Endothelial cell of umbilical vein (primary cell): ENCODE data around the gene ST8SIA1. TPM values are rescaled to one million over a fixed set of nuclear protein-coding genes. Genes with fewer than 3 reads are reported as not detected.

Experiments used
- BruUV-seq: library from RNA; stranded (reverse); fragments of 400-500 nt; replicated peaks from 2 replicates; lab custom pipeline; 2021; lab: Mats Ljungman, UMichigan
- CTCF ChIA-PET: fragments of 300-600, 350-600 bp; sonication (Branson Sonifier 250); formaldehyde crosslinking; loops from one replicate; lab custom pipeline; 2021; ENCODE audit warnings: antibody characterized with exemption, inconsistent platforms; lab: Charles Lee
- POLR2A ChIA-PET: fragments of 300-600, 350-600 bp; sonication (Branson Sonifier 250); formaldehyde crosslinking; loops from one replicate; lab custom pipeline; 2021; ENCODE audit warnings: antibody characterized with exemption, inconsistent platforms; lab: Charles Lee
- DNase-seq: peaks from one replicate; pipeline ENCODE4 v3.0.0-alpha.2; 2011; ENCODE audit warnings: low read depth, low spot score
- FAIRE-seq: peaks from 2 replicates; lab custom pipeline; 2011; peaks lifted over from hg19 to GRCh38; lab: Jason Lieb, UNC
- H2AFZ ChIP-seq: 2 replicates; pipeline ENCODE4 v1.6.0; 2012; ENCODE audit warnings: low read depth, low read length, control low read depth, inconsistent platforms
- H3K27ac ChIP-seq: 2 replicates; pipeline ENCODE4 v1.5.1; 2011; ENCODE audit warnings: low read depth, mild to moderate bottlenecking, control low read depth, low read length, moderate library complexity; ENCODE audit not compliant: insufficient read depth
- H3K27me3 ChIP-seq, 2 experiments: 2 replicates each; pipeline versions ENCODE4 v1.6.0 to v1.6.1; 2011; ENCODE audit warnings: low read length in 2 of 2, mixed read lengths in 1 of 2; ENCODE audit not compliant: control insufficient read depth in 2 of 2, insufficient read depth in 2 of 2
- H3K36me3 ChIP-seq, 2 experiments: 2 replicates in 1 of 2; 3 replicates in 1 of 2; pipeline ENCODE4 v1.5.1; 2011; ENCODE audit warnings: low read length in 2 of 2, mild to moderate bottlenecking in 1 of 2, moderate library complexity in 1 of 2; ENCODE audit not compliant: control insufficient read depth in 2 of 2, insufficient read depth in 2 of 2; ENCODE audit errors: extremely low read depth in 1 of 2
- H3K4me1 ChIP-seq: 3 replicates; pipeline ENCODE4 v1.5.1; 2011; ENCODE audit warnings: mild to moderate bottlenecking, low read length; ENCODE audit not compliant: control insufficient read depth, insufficient read depth; ENCODE audit errors: extremely low read depth
- H3K4me2 ChIP-seq: 2 replicates; pipeline ENCODE4 v1.6.1; 2011; ENCODE audit warnings: low read length, control low read depth, mixed read lengths; ENCODE audit not compliant: insufficient read depth
- H3K4me3 ChIP-seq, 3 experiments: fragments of 200-600 bp in 1 of 3; sonication (generic), shearing (Covaris generic) in 1 of 3; replicated peaks in 1 of 3; 2 replicates each; pipeline ENCODE4 v1.5.1; 2011 to 2016; ENCODE audit warnings: control low read depth in 3 of 3, low read length in 3 of 3, mild to moderate bottlenecking in 2 of 3, inconsistent platforms in 1 of 3, low read depth in 1 of 3, moderate library complexity in 1 of 3; ENCODE audit not compliant: insufficient read depth in 1 of 3
- H3K79me2 ChIP-seq: 2 replicates; pipeline ENCODE4 v1.6.0; 2012; ENCODE audit warnings: low read length, inconsistent platforms; ENCODE audit not compliant: control insufficient read depth, insufficient read depth
- H3K9ac ChIP-seq: replicated peaks from 2 replicates; pipeline ENCODE3; 2011; ENCODE audit warnings: low read length, control low read depth; ENCODE audit not compliant: insufficient read depth; ENCODE audit errors: extremely low read depth
- H3K9me1 ChIP-seq: replicated peaks from 3 replicates; pipeline ENCODE4 v1.6.0; 2011; ENCODE audit warnings: mild to moderate bottlenecking, low read length; ENCODE audit not compliant: control insufficient read depth, insufficient read depth; ENCODE audit errors: extremely low read depth
- H3K9me3 ChIP-seq: replicated peaks from 2 replicates; pipeline ENCODE4 v1.5.1; 2012; ENCODE audit warnings: low read length, inconsistent platforms; ENCODE audit not compliant: control insufficient read depth, insufficient read depth
- H4K20me1 ChIP-seq: replicated peaks from 2 replicates; pipeline ENCODE3; 2011; ENCODE audit warnings: mild to moderate bottlenecking, low read length; ENCODE audit not compliant: control insufficient read depth, insufficient read depth; ENCODE audit errors: extremely low read depth
- CTCF ChIP-seq, 2 donors: IDR thresholded peaks; 1 replicate in 1 of 2; 2 replicates in 1 of 2; pipeline ENCODE4 v1.5.1; 2011; ENCODE audit warnings: low read length in 2 of 2, mild to moderate bottlenecking in 2 of 2, moderate library complexity in 2 of 2, control low read depth in 1 of 2, inconsistent platforms in 1 of 2, low read depth in 1 of 2; ENCODE audit not compliant: insufficient read depth in 1 of 2; ENCODE audit errors: extremely low read depth in 1 of 2
- EZH2 ChIP-seq: IDR thresholded peaks from 2 replicates; pipeline ENCODE4 v1.6.1; 2012; ENCODE audit warnings: borderline replicate concordance, low read depth, mild to moderate bottlenecking, moderate library complexity, low read length, inconsistent platforms; ENCODE audit not compliant: severe bottlenecking
- FOS ChIP-seq: IDR thresholded peaks from 2 replicates; pipeline ENCODE4 v1.6.1; 2011; ENCODE audit warnings: mild to moderate bottlenecking, low read length, moderate library complexity, borderline replicate concordance; ENCODE audit not compliant: insufficient read depth
- GATA2 ChIP-seq: IDR thresholded peaks from 2 replicates; pipeline ENCODE4 v1.7.0; 2011; ENCODE audit warnings: low read depth, mild to moderate bottlenecking, moderate library complexity, mixed read lengths, low read length; ENCODE audit not compliant: insufficient read length, insufficient read depth
- JUN ChIP-seq: IDR thresholded peaks from 2 replicates; pipeline ENCODE4 v1.6.1; 2011; ENCODE audit warnings: borderline replicate concordance, low read depth; ENCODE audit not compliant: insufficient read length, insufficient read depth
- MAX ChIP-seq: IDR thresholded peaks from 2 replicates; pipeline ENCODE4 v1.6.1; 2011; ENCODE audit not compliant: insufficient read depth, insufficient read length
- MYC ChIP-seq: IDR thresholded peaks from one replicate; pipeline ENCODE4 v1.6.1; 2011; ENCODE audit warnings: mild to moderate bottlenecking, low read depth, low read length
- POLR2A ChIP-seq: IDR thresholded peaks from 2 replicates; pipeline ENCODE4 v1.6.1; 2012; ENCODE audit warnings: low read depth, mild to moderate bottlenecking, control low read depth, low read length
- POLR2AphosphoS5 ChIP-seq: IDR thresholded peaks from 2 replicates; pipeline ENCODE4 v1.6.1; 2012; ENCODE audit warnings: low read depth, mild to moderate bottlenecking, control low read depth, low read length, moderate library complexity; ENCODE audit not compliant: insufficient read depth
- dilution Hi-C: fragments of 300-500 bp; cut with MboI; formaldehyde crosslinking; loops from one replicate; pipeline ENCODE4 v1.15.0; 2019; ENCODE audit warnings: low sequenced_read_pairs; ENCODE audit not compliant: extremely low pct_ligation_motif_present
- intact Hi-C: fragments of 100-400 bp; cut with micrococcal nuclease; formaldehyde crosslinking; loops from one replicate; pipeline ENCODE4 v1.10.0; 2022
- polyA plus RNA-seq, 4 experiments: library from polyadenylated mRNA; depleted of rRNA in 3 of 4; stranded (reverse) in 3 of 4; unstranded in 1 of 4; fragments of >200 nt; gene quantifications; 2 replicates each; pipeline versions ENCODE4 v1.2.1 to v1.2.3, GENCODE V29; 2011 to 2012; ENCODE audit warnings: missing spikeins in 1 of 4
- total RNA-seq: library from RNA; stranded (reverse); gene quantifications from 2 replicates; pipeline ENCODE4 v1.2.3, GENCODE V29; 2021

ST8SIA1 gene
- total and polyA plus RNA-seq, 2 donors (not counting 3 experiments of a cell fraction or from before 2014, with no cell fraction given): not detected

DNA sequence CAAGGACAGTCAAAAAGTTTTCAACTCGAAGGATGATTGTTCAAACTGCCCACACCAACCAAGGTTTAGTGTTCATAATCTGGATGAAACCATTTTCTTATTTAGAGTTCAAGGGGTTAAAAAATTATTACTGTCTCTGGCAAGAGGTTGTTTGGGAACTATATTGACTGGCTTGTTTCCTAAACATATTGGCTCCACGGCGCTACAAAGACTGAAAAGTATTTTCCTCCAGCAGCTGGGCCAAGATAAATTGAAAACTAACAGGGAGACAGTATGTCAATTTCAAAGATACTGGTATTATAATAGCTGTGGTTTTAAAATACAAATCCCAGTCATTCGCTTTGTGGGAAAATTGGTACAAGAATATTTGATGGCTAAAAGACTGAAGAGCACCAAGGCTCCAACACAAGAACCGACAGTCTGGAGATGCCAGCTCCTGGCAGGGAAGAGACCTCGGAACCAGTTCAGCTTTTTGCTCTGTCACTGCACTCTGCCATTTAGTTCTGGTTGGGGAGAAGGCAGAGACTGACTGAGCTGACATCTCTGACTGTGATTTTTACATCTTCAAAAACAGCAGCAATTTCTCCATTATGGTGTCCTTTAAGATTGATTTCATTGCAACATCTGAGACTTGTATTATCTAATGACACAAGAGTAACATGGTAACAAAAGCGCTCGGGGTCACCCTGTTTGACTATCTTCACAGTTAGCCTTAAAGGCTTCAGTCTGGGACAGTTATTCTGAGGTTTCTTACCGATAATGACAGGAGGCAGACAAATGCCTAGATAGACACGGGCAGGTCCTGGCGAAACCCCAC is 62.0 kb downstream of the ST8SIA1 start:
- TF ChIP-seq EZH2: no peak
- no peak for TF ChIP-seq POLR2AphosphoS5
- TF ChIP-seq MYC: no peak
- no peak for TF ChIP-seq GATA2
- TF ChIP-seq CTCF (IDR thresholded peaks at IDR 0.05; ENCODE audit: extremely low read depth in 1 of 2, insufficient read depth in 1 of 2, low read depth in 1 of 2, low read length in 2 of 2): no peak
- no peak for TF ChIP-seq JUN
- no peak for TF ChIP-seq FOS
- TF ChIP-seq POLR2A: no peak
- TF ChIP-seq MAX: no peak
- Histone ChIP-seq H3K9ac (no peak overlapping the region), H3K4me1 (peaks cover 14% of the 10 kb centered on the region), H3K4me3 (no peak overlapping the region), H3K4me2 (no peak overlapping the region), H4K20me1 (no peaks in the 10 kb centered on the region), H3K79me2 (no peaks in the 10 kb centered on the region), H3K9me3 (no peaks in the 10 kb centered on the region), H2AFZ (no peak overlapping the region), H3K36me3 (no peaks in the 10 kb centered on the region), H3K9me1 (no peaks in the 10 kb centered on the region), H3K27ac (no peak overlapping the region), H3K27me3 (no peaks in the 10 kb centered on the region)
- POLR2A ChIA-PET: no interaction called here
- BruUV-seq: no TSS peak
- DNase-seq: no peak
- dilution Hi-C loops (no loop called here), intact Hi-C loops (no loop called here)
- FAIRE-seq: no peak
- CTCF ChIA-PET: interaction anchor here (1.3 to 3.3 kb wide), 4 partner anchors 9 to 63 kb away, joined by 3 to 15 read pairs (median 4); no protein-coding TSS in a partner anchor
